Right lobe of liver (tissue), 6 donors: ENCODE data around the gene S1PR5. TPM values are rescaled to one million over a fixed set of nuclear protein-coding genes. Genes with fewer than 3 reads are reported as not detected.
A peak's percentile ranks its signal among the peaks of the same experiment; 100 is the strongest.

Experiments
- ATAC-seq, 4 donors: fragments of 200-7000 bp; cut with Tn5 transposase; one replicate each; pipeline ENCODE4 v1.9.1; 2020; ENCODE audit warnings: mild to moderate bottlenecking in 4 of 4, moderate library complexity in 4 of 4
- DNase-seq, 3 donors: peaks; one replicate each; pipeline ENCODE4 v3.0.0-alpha.2; 2020
- H3K27ac ChIP-seq, 3 donors: fragments of 200-600 bp; one replicate each; pipeline ENCODE4 v1.8.0; 2022
- H3K27me3 ChIP-seq, 2 donors: fragments of 200-600 bp; one replicate each; pipeline ENCODE4 v1.8.0; 2022
- H3K36me3 ChIP-seq, 4 donors: fragments of 200-600 bp; sonication (generic) in 1 of 4; one replicate each; pipeline versions ENCODE4 v1.5.1 to v1.8.0; 2017 to 2022; ENCODE audit warnings: control low read depth in 1 of 4
- H3K4me1 ChIP-seq, 4 donors: fragments of 200-600 bp; sonication (generic) in 1 of 4; one replicate each; pipeline versions ENCODE4 v1.5.1 to v1.8.0; 2017 to 2022; ENCODE audit warnings: control low read depth in 1 of 4
- H3K4me3 ChIP-seq, 3 donors: fragments of 200-600 bp; one replicate each; pipeline ENCODE4 v1.8.0; 2022
- H3K9me3 ChIP-seq, 4 donors: fragments of 200-600 bp; sonication (generic) in 1 of 4; one replicate each; pipeline versions ENCODE4 v1.5.1 to v1.8.0; 2017 to 2022; ENCODE audit warnings: control low read depth in 1 of 4
- POLR2A ChIP-seq: fragments of 450-650 bp; IDR thresholded peaks from one replicate; pipeline ENCODE4 v1.6.1; 2017; ENCODE audit warnings: antibody characterized with exemption, mild to moderate bottlenecking
- WGBS: methylation state at CpG from one replicate; pipeline ENCODE4 v1.1.6; 2018; ENCODE audit warnings: low coverage, low lambda C conversion rate; ENCODE audit not compliant: insufficient coverage; ENCODE audit errors: missing lambda C conversion rate; 5-methylcytosine and 5-hydroxymethylcytosine counted together
- intact Hi-C, 2 donors: fragments of 100-400 bp; cut with DNase I; formaldehyde crosslinking; loops; one replicate each; pipeline versions ENCODE4 v1.11.2 to v1.14.1; 2022
- microRNA counts: library from miRNA; unstranded; fragments of <30 nt; microRNA quantifications from one replicate; lab custom pipeline; 2016
- microRNA-seq, 2 donors: library from miRNA; unstranded; fragments of <30 nt; microRNA quantifications; one replicate each; pipeline ENCODE4, GENCODE V29; 2019 to 2020
- small RNA-seq, 2 experiments: library from RNA; depleted of rRNA; stranded (forward); fragments of <200 nt; gene quantifications; one replicate each; pipeline ENCODE3, GENCODE V24; 2016
- total RNA-seq, 6 experiments: library from RNA; depleted of rRNA in 2 of 6; stranded (reverse); fragments of >200 nt in 2 of 6; fragmentation: NEBNext Ultra II Directional in 3 of 6; extraction: Animal tissue kit (Norgen Biotek cat#: 25700) in 3 of 6; gene quantifications; one replicate each; pipeline versions ENCODE4 v1.1.0 to v1.2.4, GENCODE V29; 2016 to 2023
- TF ChIP-seq, protein P1 (sequence below), 4 donors: fragments of 200-600 bp in 3 of 4; fragments of 450-650 bp in 1 of 4; IDR thresholded peaks; one replicate each; pipeline versions ENCODE4 v1.5.1 to v1.8.0; 2016 to 2022; ENCODE audit warnings: antibody characterized with exemption in 4 of 4, mild to moderate bottlenecking in 2 of 4
- donor health status: DM: no; HTN: yes; CAD: no.
- donor health status: DM: no; HTN: no; CAD: no.
- donor health status: DM: no; HTN: no; CAD: no.
- donor health status: DM: no; HTN: yes; CAD: no.
- donor health status: DM: no; HTN: yes; CAD: no.

Gene S1PR5
- total RNA-seq, 6 experiments from 2014 or later, result 0.20 to 0.43 (median 0.35) TPM; not detected in 1

DNA sequence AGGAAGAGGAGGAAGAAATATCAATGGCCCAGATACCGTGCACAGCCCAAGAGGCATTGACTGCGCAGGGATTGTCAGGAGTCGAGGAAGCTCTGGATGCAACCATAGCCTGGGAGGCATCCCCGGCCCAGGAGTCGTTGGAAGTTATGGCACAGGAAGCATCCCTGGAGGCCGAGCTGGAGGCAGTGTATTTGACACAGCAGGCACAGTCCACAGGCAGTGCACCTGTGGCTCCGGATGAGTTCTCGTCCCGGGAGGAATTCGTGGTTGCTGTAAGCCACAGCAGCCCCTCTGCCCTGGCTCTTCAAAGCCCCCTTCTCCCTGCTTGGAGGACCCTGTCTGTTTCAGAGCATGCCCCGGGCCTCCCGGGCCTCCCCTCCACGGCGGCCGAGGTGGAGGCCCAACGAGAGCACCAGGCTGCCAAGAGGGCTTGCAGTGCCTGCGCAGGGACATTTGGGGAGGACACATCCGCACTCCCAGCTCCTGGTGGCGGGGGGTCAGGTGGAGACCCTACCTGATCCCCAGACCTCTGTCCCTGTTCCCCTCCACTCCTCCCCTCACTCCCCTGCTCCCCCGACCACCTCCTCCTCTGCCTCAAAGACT lies 50.0 kb downstream of the S1PR5 start:
- DNase-seq (no peak), ATAC-seq (peak in 1 of 4 donors; percentile 33)
- 100% methylated on average over 2 of the region's 20 CpGs for WGBS
- Histone ChIP-seq H3K36me3 (no peaks in the 10 kb centered on the region), H3K4me1 (no peaks in the 10 kb centered on the region), H3K27me3 (no peaks in the 10 kb centered on the region), H3K9me3 (no peaks in the 10 kb centered on the region), H3K4me3 (no peak overlapping the region), H3K27ac (no peak overlapping the region)
- no peak for TF ChIP-seq POLR2A
- TF ChIP-seq, protein P1, sequence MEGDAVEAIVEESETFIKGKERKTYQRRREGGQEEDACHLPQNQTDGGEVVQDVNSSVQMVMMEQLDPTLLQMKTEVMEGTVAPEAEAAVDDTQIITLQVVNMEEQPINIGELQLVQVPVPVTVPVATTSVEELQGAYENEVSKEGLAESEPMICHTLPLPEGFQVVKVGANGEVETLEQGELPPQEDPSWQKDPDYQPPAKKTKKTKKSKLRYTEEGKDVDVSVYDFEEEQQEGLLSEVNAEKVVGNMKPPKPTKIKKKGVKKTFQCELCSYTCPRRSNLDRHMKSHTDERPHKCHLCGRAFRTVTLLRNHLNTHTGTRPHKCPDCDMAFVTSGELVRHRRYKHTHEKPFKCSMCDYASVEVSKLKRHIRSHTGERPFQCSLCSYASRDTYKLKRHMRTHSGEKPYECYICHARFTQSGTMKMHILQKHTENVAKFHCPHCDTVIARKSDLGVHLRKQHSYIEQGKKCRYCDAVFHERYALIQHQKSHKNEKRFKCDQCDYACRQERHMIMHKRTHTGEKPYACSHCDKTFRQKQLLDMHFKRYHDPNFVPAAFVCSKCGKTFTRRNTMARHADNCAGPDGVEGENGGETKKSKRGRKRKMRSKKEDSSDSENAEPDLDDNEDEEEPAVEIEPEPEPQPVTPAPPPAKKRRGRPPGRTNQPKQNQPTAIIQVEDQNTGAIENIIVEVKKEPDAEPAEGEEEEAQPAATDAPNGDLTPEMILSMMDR (IDR thresholded peaks at IDR 0.05), result no peak
- intact Hi-C loops, result no loop called here

DNA sequence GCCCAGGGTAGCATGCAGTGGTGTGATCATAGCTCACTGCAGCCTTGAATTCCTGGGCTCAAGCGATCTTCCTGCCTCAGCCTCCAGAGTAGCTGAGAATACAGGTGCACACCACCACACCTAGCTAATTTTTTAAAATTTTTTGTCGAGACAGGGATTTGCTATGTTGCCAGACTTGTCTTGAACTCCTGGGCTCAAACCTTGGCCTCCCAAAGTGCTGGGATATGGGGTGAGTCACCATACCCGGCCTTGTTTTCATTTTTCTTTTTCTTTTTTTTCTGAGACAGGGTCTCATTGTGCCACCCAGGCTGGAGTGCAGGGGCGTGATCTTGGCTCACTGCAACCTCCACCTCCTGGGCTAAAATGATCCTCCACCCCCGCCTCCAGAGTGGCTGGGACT lies 52.8 kb downstream of the S1PR5 start:
- intact Hi-C loops, result no loop called here
- Histone ChIP-seq H3K36me3 (no peaks in the 10 kb centered on the region), H3K4me1 (no peaks in the 10 kb centered on the region), H3K27ac (no peak overlapping the region), H3K4me3 (no peak overlapping the region), H3K27me3 (no peaks in the 10 kb centered on the region), H3K9me3 (no peaks in the 10 kb centered on the region)
- DNase-seq (no peak), ATAC-seq (no peak)
- TF ChIP-seq, protein P1 (IDR thresholded peaks at IDR 0.05), result no peak
- TF ChIP-seq POLR2A, result no peak
- WGBS, result 97% methylated on average over 4 of the region's 5 CpGs

MicroRNAs encoded within 50 kb of the gene (microRNA counts, 767-probe panel; counts per million panel counts)
- microRNA hsa-miR-1238 (lab: Ali Mortazavi, UCI), result 237 counts per million

Small RNAs within 50 kb of the gene (microRNA-seq; reads per million reads assigned to microRNA genes)
- gene MIR1238, result 0 reads per million in 2 donors

Small RNAs within 50 kb of the gene (small RNA-seq; reads per million reads assigned to genes)
- gene MIR1238 (0 reads per million in 2 experiments), gene RNU7-140P (0 reads per million in 2 experiments)

Other genes starting within 250 kb of the S1PR5 start
- gene ICAM1, start 246.3 kb downstream of the S1PR5 start, total RNA-seq, result 100 to 1,000 TPM in 1 of 6 experiments, 10 to 100 TPM in 4, 1 to 10 TPM in 1; 4.6 to 186 (median 38.5) TPM
- gene ICAM4, start 230.5 kb downstream of the S1PR5 start, total RNA-seq, result 1 to 10 TPM in 1 of 6 experiments, under 1 TPM in 2, not detected in 3; 0.62 to 1.6 (median 0.80) TPM
- gene ICAM5, start 227.5 kb downstream of the S1PR5 start, total RNA-seq, result under 1 TPM in 3 of 6 experiments, not detected in 3; 0.06 to 0.27 (median 0.24) TPM
- 1 to 10 TPM in 5 of 6 experiments, under 1 TPM in 1; 0.62 to 4.4 (median 1.5) TPM for gene ZGLP1, start 207.6 kb downstream of the S1PR5 start, total RNA-seq
- gene FDX2, start 201.4 kb downstream of the S1PR5 start, total RNA-seq, result 10 to 100 TPM in 4 of 6 experiments, 1 to 10 TPM in 2; 8.9 to 17.1 (median 10.7) TPM
- gene RAVER1, start 183.9 kb downstream of the S1PR5 start, total RNA-seq, result 1 to 10 TPM; 5.2 to 9.5 (median 7.1) TPM
- gene ICAM3, start 177.8 kb downstream of the S1PR5 start, total RNA-seq, result 10 to 100 TPM; 11.4 to 35.5 (median 22.4) TPM
- gene TYK2, start 136.9 kb downstream of the S1PR5 start, total RNA-seq, result 100 to 1,000 TPM in 1 of 6 experiments, 10 to 100 TPM in 5; 63.9 to 106 (median 72.9) TPM
- gene CDC37, start 113.9 kb downstream of the S1PR5 start, total RNA-seq, result 10 to 100 TPM; 39.6 to 74.9 (median 50.1) TPM
- 1 to 10 TPM; 1.2 to 5.8 (median 2.7) TPM for gene PDE4A, start 96.9 kb downstream of the S1PR5 start, total RNA-seq
- gene KEAP1, start 14.1 kb downstream of the S1PR5 start, total RNA-seq, result 10 to 100 TPM; 36.7 to 60.7 (median 41.2) TPM
- gene ATG4D, start 26.5 kb upstream of the S1PR5 start, total RNA-seq, result 10 to 100 TPM in 4 of 6 experiments, 1 to 10 TPM in 2; 8.1 to 19.7 (median 11.8) TPM
- gene KRI1, start 48.6 kb upstream of the S1PR5 start, total RNA-seq, result 1 to 10 TPM; 5.8 to 9.6 (median 8.5) TPM
- gene CDKN2D, start 51.5 kb upstream of the S1PR5 start, total RNA-seq, result 1 to 10 TPM in 4 of 6 experiments, under 1 TPM in 2; 0.97 to 2.8 (median 2.0) TPM
- gene AP1M2, start 69.9 kb upstream of the S1PR5 start, total RNA-seq, result 1 to 10 TPM in 2 of 6 experiments, under 1 TPM in 4; 0.35 to 2.5 (median 0.75) TPM
- 10 to 100 TPM; 11.7 to 18.5 (median 15.6) TPM for gene SLC44A2, start 108.1 kb upstream of the S1PR5 start, total RNA-seq
- gene ILF3, start 136.9 kb upstream of the S1PR5 start, total RNA-seq, result 10 to 100 TPM; 40.0 to 82.3 (median 54.8) TPM
- gene QTRT1, start 184.0 kb upstream of the S1PR5 start, total RNA-seq, result 10 to 100 TPM; 19.0 to 30.2 (median 26.8) TPM
- 10 to 100 TPM; 54.0 to 86.9 (median 68.3) TPM for gene DNM2, start 200.6 kb upstream of the S1PR5 start, total RNA-seq